Measurements from ENCODE around the gene KBTBD7. TPM values are rescaled to one million over a fixed set of nuclear protein-coding genes. Genes with fewer than 3 reads are reported as not detected.

KBTBD7 gene
- polyA plus RNA-seq, 3 donors, result 0.43 to 7.7 (median 5.5) TPM

- H3K27ac ChIP-seq (ENCODE audit: low read depth in 1 of 2, low read length in 2 of 2), result no peak overlapping the region
- peaks cover 12 to 15% of the 10 kb centered on the region in 2 donors for H3K4me1 ChIP-seq (ENCODE audit: control insufficient read depth in 1 of 2, insufficient read depth in 2 of 2, low read length in 2 of 2)
- DNase-seq, result no peak
- H2AFZ ChIP-seq (ENCODE audit: insufficient read depth, low read depth, low read length, poor library complexity, severe bottlenecking), result no peak overlapping the region
- H3K4me2 ChIP-seq (replicated peaks; ENCODE audit: extremely low read depth, low read length, poor library complexity, severe bottlenecking), result no peak overlapping the region
- no peaks in the 10 kb centered on the region for H3K9me3 Mint-ChIP-seq
- no peaks in the 10 kb centered on the region for H4K20me1 ChIP-seq (ENCODE audit: insufficient read depth, low read length)
- H3K27me3 ChIP-seq (ENCODE audit: control insufficient read depth in 2 of 2, insufficient read depth in 2 of 2, low read length in 2 of 2), result no peaks in the 10 kb centered on the region
- no peak overlapping the region for H3K4me3 ChIP-seq (replicated peaks in 1 of 3; ENCODE audit: low read depth in 2 of 3, low read length in 3 of 3)
- H3K9ac ChIP-seq (ENCODE audit: insufficient read depth, low read length, poor library complexity, severe bottlenecking), result no peak overlapping the region
- peaks cover 0 to 2% (median 0%) of the 10 kb centered on the region in 3 donors for H3K27me3 Mint-ChIP-seq (ENCODE audit: low read depth in 3 of 3)
- no CpG with 5 or more reads among the region's 2 CpGs for WGBS (ENCODE audit: insufficient coverage)
- H3K36me3 ChIP-seq (replicated peaks in 1 of 2; ENCODE audit: control insufficient read depth in 1 of 2, insufficient read depth in 2 of 2, low read length in 2 of 2), result peaks cover 2 to 46% of the 10 kb centered on the region in 2 donors
- TF ChIP-seq, protein P1, sequence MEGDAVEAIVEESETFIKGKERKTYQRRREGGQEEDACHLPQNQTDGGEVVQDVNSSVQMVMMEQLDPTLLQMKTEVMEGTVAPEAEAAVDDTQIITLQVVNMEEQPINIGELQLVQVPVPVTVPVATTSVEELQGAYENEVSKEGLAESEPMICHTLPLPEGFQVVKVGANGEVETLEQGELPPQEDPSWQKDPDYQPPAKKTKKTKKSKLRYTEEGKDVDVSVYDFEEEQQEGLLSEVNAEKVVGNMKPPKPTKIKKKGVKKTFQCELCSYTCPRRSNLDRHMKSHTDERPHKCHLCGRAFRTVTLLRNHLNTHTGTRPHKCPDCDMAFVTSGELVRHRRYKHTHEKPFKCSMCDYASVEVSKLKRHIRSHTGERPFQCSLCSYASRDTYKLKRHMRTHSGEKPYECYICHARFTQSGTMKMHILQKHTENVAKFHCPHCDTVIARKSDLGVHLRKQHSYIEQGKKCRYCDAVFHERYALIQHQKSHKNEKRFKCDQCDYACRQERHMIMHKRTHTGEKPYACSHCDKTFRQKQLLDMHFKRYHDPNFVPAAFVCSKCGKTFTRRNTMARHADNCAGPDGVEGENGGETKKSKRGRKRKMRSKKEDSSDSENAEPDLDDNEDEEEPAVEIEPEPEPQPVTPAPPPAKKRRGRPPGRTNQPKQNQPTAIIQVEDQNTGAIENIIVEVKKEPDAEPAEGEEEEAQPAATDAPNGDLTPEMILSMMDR (IDR thresholded peaks at IDR 0.05), result no peak
- peak overlapping the region in 1 of 7 donors; percentile 14 for H3K27ac Mint-ChIP-seq
- H3K36me3 Mint-ChIP-seq, result peaks cover 34 to 59% of the 10 kb centered on the region in 2 donors
- H3K4me1 Mint-ChIP-seq, result peaks cover 19% of the 10 kb centered on the region
- H3K9me3 ChIP-seq (replicated peaks in 1 of 2; ENCODE audit: control insufficient read depth in 1 of 2, insufficient read depth in 1 of 2, low read length in 2 of 2), result no peaks in the 10 kb centered on the region
- intact Hi-C loops (cut with micrococcal nuclease), result no loop called here
- no peak overlapping the region for H3K4me3 Mint-ChIP-seq
- no peaks in the 10 kb centered on the region for H3K79me2 ChIP-seq (ENCODE audit: insufficient read depth, low read length)
Measured at GRCh38 chr13:41231025-41231677, 36.8 kb upstream of the KBTBD7 start.

DNA sequence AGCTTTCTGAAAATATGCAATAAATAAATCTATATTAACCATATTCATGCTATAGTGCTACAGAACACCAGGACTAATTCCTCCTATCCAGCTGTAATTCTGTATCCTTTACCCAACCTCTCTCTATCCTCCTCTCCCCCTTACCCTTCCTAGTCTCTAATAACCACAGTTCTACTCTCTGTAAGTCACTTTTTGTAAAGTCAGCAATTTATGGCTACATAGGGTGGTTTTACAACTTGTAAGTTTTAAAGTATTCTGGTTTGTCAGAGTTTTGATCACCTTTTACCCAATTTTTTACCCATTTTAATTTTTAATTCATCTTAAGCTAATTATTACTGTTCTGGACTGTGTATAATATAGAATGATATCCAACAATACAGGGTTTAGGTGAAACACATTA is 35.0 kb upstream of the KBTBD7 start:
- no peak overlapping the region for H3K27ac ChIP-seq (ENCODE audit: low read depth in 1 of 2, low read length in 2 of 2)
- Mint-ChIP-seq H3K9me3 (no peaks in the 10 kb centered on the region), H3K4me3 (no peak overlapping the region), H3K4me1 (peaks cover 19% of the 10 kb centered on the region), H3K36me3 (peaks cover 33 to 55% of the 10 kb centered on the region in 2 donors), H3K27ac (no peak overlapping the region), H3K27me3 (ENCODE audit: low read depth in 3 of 3) (no peaks in the 10 kb centered on the region)
- no peak overlapping the region for H2AFZ ChIP-seq (ENCODE audit: insufficient read depth, low read depth, low read length, poor library complexity, severe bottlenecking)
- no peaks in the 10 kb centered on the region for H3K79me2 ChIP-seq (ENCODE audit: insufficient read depth, low read length)
- H3K9me3 ChIP-seq (replicated peaks in 1 of 2; ENCODE audit: control insufficient read depth in 1 of 2, insufficient read depth in 1 of 2, low read length in 2 of 2), result no peaks in the 10 kb centered on the region
- H4K20me1 ChIP-seq (ENCODE audit: insufficient read depth, low read length), result no peaks in the 10 kb centered on the region
- peaks cover 0 to 47% of the 10 kb centered on the region in 2 donors for H3K36me3 ChIP-seq (replicated peaks in 1 of 2; ENCODE audit: control insufficient read depth in 1 of 2, insufficient read depth in 2 of 2, low read length in 2 of 2)
- H3K4me3 ChIP-seq (replicated peaks in 1 of 3; ENCODE audit: low read depth in 2 of 3, low read length in 3 of 3), result no peak overlapping the region
- DNase-seq, result no peak
- TF ChIP-seq, protein P1 (IDR thresholded peaks at IDR 0.05), result no peak
- peaks cover 12 to 15% of the 10 kb centered on the region in 2 donors for H3K4me1 ChIP-seq (ENCODE audit: control insufficient read depth in 1 of 2, insufficient read depth in 2 of 2, low read length in 2 of 2)
- intact Hi-C loops (cut with micrococcal nuclease), result loop anchor here in 1 of 2 donors (10.0 kb wide), 1 partner anchor 155 kb away; no protein-coding TSS in a partner anchor
- no peak overlapping the region for H3K9ac ChIP-seq (ENCODE audit: insufficient read depth, low read length, poor library complexity, severe bottlenecking)
- no peaks in the 10 kb centered on the region for H3K27me3 ChIP-seq (ENCODE audit: control insufficient read depth in 2 of 2, insufficient read depth in 2 of 2, low read length in 2 of 2)
- no peak overlapping the region for H3K4me2 ChIP-seq (replicated peaks; ENCODE audit: extremely low read depth, low read length, poor library complexity, severe bottlenecking)
